ENCODE results near the gene DLG2.

DNA sequence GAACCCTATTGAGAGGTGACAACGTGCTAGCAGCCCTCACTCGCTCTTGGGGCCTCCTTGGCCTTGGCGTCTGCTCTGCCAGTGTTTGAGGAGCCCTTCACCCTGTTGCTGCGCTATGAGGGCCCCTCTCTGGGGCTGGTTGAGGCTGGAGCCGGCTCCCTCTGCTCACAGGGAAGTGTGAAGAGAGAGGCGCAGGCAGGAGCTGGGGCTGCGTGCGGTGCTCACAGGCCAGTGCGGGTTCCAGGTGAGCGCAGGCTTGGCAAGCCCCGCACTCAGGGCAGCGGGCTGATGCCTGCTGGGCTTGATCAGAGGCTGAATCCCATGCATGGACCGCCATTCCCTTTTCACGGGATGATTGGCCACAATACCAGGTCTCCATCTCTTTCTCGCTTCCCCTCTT, 90.7 kb downstream of the DLG2 start:
- TF ChIP-seq, protein P1, sequence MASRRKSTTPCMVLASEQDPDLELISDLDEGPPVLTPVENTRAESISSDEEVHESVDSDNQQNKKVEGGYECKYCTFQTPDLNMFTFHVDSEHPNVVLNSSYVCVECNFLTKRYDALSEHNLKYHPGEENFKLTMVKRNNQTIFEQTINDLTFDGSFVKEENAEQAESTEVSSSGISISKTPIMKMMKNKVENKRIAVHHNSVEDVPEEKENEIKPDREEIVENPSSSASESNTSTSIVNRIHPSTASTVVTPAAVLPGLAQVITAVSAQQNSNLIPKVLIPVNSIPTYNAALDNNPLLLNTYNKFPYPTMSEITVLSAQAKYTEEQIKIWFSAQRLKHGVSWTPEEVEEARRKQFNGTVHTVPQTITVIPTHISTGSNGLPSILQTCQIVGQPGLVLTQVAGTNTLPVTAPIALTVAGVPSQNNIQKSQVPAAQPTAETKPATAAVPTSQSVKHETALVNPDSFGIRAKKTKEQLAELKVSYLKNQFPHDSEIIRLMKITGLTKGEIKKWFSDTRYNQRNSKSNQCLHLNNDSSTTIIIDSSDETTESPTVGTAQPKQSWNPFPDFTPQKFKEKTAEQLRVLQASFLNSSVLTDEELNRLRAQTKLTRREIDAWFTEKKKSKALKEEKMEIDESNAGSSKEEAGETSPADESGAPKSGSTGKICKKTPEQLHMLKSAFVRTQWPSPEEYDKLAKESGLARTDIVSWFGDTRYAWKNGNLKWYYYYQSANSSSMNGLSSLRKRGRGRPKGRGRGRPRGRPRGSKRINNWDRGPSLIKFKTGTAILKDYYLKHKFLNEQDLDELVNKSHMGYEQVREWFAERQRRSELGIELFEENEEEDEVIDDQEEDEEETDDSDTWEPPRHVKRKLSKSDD (conservative IDR thresholded peaks at IDR 0.05; ENCODE audit: low read length): no peak
- no peak for TF ChIP-seq ZNF431 (CRISPR knock-in tag; IDR thresholded peaks at IDR 0.05)

Data from K562 (cell line).